HG03575 (cell line): Measurements from ENCODE around the gene SCP2.

Source experiments
- ATAC-seq: cut with Tn5 transposase; IDR thresholded peaks from one replicate; pipeline ENCODE4 v1.9.1; 2021; ENCODE audit not compliant: unreplicated experiment, insufficient number of reproducible peaks, low FRiP score; ENCODE audit errors: extremely low read depth

Gene SCP2

DNA sequence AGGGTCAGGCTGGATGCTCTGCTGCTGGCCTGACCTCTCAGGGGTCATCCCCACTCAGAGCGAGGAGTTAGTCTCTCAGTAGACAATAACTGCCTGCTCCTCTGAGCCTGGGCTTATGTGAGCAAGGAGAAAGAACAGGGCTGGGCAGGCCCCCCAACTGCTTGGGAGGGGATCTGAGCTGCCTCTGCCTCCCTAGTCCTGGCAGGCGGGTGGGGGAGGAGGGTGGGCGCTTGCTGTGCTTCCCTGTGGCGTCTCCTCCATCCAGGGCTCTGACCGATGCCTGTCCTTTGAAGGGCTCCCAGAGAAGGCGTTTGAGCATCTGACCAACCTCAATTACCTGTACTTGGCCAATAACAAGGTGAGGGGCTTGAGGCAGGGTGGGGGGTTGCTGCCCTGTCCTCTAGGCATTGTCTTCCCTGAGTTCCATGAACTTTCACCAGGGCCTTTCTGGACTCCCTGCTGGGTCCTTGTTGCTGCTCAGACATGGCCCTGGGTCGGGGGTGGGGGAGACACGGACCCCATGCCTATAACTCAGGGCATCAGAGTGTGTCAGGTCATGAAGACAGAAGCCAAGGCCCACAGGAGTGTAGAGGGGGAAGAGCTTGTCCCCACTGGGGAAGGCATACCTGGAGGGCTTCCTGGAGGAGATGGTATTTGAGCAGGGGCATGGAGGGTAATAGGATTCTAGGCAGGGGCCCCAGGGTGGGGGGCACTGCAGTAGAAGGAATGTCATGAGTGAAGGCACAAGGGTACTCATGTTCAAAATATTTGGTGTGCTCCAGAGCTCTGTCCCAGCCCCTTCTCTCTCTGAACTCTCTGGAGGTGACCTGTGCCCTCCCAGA lies 147.5 kb downstream of the SCP2 start:
- ATAC-seq, result no peak

DNA sequence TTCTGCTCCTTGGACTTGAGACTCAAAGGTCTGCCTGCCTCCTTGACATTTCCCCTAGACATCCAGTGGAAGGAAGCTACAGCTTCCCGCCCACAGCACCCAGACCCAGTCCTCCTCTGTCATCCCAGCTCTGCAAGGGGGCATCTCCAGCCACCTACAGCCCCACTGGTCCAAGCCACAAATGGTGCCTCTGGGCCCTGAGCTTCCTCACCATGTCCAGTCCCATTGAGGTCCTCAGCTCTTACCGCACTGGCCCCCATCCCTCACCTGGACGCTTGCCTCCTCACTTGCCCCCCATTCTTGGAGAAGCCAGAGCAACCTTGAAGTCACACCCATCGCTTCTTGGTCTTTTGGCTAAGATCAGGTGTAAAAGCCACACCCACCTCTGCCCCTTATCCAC lies 148.1 kb downstream of the SCP2 start:
- ATAC-seq, result no peak

DNA sequence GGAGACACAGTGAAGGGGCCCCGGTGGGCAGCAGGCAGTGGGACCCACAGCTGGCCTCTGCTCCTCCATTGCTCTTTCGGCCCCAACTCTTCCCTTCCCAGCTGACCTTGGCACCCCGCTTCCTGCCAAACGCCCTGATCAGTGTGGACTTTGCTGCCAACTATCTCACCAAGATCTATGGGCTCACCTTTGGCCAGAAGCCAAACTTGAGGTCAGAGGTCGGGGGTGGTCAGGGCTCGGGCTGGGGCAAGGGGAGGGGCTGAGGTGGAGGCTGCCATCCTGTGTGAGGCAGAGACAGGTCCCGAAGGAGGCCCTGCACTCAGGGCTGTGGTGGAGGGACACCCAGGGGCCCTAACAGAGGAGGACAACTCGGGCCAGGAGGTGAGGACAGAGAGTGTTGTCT lies 148.7 kb downstream of the SCP2 start:
- ATAC-seq, result no peak

DNA sequence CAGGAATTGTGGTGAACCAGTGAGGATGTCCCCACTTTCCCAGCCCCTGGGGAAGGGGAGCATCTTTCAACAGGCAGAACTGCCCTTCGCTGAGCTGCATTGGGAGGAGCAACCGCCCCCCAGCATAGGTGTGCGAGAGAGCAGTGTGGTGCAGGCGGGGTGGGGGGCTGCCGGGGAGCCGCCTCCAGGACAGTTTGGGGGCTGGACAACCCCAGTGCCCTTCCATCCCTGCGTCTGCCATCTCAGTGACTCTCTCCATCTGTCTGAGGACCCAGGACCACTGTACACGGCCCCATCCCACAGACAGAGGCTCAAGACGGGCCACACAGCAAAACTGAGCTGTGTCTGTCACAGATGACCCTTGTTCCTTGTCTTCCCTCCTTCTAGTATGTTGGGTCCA lies 149.1 kb downstream of the SCP2 start:
- no peak for ATAC-seq

DNA sequence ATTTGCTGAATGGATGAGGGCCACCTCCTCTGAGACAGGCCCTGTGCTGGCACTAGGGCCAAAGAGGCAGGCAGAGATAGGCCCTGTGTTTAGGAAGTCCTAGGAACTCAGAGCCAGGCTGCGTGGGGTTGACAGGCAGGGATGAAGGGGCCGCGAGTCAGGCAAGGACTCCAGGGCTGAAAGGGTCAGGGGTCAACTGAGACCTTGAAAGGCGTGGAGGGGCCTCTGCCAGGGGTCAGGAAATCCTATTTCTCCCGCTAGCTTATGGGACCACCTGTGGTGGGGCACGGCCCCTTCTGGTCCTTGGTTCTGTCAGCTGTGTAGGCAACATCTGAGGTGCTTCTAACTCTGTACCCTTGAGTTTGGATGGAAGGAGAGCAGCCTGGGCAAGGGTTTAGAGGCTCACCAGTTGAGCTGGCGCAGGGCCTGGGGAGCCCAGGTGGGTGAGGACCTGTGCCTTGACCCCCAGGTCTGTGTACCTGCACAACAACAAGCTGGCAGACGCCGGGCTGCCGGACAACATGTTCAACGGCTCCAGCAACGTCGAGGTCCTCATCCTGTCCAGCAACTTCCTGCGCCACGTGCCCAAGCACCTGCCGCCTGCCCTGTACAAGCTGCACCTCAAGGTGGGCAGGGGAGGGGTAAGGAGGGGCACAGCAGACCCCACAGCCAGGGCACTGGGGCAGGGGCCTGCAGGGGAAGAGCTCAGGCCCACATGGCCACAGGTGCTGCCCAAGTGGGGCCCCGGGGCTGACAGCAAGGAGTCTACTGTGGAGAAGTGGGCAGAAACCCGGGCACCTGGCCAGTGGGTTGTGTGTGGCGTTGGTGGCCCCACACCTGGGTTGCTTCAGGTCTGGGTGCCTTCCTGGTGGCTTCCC lies 149.9 kb downstream of the SCP2 start:
- no peak for ATAC-seq

DNA sequence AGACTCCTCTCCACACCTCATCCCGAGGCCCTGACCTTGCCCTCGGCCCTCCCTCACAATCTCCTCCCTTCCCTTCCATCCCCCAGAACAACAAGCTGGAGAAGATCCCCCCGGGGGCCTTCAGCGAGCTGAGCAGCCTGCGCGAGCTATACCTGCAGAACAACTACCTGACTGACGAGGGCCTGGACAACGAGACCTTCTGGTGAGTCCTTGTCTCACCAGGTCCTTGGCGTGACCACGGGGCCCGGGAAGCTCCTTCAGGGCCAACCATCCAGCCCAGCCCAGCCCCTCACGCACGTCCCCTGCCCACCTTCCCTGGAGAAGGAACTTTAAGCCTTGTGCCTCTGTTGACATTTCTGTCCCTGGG lies 150.5 kb downstream of the SCP2 start:
- no peak for ATAC-seq

DNA sequence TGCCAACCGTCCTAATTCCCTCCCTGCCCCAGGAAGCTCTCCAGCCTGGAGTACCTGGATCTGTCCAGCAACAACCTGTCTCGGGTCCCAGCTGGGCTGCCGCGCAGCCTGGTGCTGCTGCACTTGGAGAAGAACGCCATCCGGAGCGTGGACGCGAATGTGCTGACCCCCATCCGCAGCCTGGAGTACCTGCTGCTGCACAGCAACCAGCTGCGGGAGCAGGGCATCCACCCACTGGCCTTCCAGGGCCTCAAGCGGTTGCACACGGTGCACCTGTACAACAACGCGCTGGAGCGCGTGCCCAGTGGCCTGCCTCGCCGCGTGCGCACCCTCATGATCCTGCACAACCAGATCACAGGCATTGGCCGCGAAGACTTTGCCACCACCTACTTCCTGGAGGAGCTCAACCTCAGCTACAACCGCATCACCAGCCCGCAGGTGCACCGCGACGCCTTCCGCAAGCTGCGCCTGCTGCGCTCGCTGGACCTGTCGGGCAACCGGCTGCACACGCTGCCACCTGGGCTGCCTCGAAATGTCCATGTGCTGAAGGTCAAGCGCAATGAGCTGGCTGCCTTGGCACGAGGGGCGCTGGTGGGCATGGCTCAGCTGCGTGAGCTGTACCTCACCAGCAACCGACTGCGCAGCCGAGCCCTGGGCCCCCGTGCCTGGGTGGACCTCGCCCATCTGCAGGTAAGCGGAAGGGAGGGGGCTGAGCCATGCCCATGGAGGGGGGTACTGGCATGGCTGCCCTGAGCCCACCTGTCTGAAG lies 151.4 kb downstream of the SCP2 start:
- no peak for ATAC-seq

DNA sequence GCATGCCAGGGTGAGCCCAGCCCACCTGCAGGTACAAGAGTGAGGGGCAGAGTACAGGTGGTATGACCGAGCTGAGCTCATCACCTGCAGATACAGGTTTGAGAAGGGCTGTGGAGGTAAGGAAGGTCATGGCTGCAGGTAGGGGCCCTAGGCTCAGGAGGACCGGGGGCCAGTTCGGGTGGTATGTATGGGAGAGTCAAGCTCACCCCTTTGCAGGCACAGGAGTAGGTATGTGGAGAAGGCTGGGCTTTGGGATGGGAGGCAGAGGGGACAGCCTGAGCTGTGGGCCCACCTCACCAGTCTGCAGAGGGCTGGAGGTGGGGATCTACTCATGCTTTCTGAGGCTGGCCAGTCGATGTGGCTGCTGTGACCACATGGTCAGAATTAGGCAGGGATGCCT lies 152.2 kb downstream of the SCP2 start:
- no peak for ATAC-seq

DNA sequence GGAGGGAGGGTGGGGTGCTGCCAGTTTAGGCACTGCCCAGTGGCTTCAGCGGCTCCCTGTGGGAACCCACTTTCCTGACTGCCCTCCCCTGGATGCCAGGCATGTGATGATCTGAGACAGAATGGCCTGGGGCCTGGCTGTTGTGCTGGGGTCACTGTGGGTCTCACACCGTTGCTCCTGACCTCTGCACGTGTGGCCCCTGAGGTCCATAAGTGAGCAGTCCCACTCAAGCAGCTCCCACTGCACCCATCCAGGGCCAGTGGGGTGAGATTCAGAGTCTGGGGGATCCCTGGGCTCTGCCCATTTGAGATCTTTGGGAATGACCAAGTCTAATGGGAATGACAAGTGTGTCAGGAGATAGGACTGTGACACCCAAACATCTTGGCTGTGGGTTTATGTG lies 153.0 kb downstream of the SCP2 start:
- ATAC-seq, result no peak

DNA sequence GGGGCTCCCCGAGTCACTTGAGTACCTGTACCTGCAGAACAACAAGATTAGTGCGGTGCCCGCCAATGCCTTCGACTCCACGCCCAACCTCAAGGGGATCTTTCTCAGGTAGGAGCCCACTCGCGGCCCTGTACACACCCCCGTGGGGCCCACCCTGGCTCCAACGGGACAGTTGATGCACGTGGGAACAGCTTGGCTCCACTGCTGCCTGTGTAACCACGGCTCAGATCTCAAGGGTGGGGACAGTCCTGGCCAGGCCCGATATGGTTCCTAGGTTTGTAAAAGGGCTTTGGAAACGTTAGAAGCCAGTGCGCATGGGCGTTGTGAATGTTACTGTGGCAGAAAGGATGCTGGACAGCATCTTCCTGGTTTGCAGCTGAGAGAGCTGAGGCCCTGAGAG lies 153.7 kb downstream of the SCP2 start:
- ATAC-seq, result no peak

DNA sequence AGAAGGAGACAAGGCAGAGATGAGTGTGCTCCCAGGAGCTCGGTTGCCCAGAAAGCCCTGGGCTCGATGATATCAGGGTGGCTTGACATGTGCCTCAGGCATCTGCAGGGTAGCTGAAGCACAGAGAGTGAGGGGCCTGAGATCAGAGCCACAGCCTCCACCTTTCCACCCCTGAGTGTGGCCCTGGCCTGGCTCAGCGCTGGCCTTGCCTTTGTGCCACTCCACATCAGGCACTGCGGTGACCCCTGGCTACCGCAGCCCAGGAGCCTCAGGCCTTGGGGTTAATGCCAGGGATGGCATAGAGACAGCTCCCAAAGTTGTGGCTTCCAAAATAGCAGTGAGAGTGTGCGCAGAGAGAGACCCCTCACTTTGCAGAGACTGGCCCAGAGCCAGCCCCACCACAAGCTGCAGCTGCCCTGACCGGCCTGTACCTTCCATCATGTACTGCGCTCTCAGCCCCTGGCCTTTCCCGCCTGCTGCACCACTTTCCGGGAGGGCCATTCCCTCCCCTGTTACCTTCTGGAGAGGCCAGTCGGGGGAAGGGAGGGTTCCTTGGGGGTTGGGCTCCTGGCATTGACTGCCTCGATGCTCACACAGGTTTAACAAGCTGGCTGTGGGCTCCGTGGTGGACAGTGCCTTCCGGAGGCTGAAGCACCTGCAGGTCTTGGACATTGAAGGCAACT lies 154.4 kb downstream of the SCP2 start:
- no peak for ATAC-seq

DNA sequence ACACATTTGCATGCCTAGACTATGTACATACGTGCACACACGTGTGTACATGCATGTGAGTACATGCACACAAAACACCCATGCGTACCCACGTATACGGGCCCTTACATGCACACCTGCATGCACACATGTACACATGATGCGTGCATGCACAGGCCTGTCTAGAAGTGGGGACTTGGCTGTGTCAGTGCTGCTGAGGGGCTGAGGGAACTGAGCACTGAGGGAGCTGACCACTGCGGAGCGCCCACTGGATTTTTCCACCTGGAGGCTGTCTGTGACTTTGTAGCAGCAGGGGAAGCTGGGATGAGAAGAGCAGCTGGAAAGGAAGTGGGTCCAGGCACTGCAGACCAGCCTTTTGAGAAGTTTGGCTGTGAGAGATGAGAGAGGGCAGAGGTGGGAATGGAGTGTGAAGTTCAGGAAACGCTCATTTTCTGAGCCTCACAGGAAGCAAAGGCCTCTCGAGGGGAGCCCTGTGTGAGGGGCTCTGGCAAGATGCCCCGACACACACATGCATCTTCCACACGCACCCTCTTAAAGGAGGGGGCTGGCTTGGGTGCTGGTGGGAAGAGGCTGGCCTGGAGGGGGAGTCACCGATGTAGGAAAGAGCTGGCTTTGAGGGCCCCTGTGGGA lies 155.9 kb downstream of the SCP2 start:
- no peak for ATAC-seq

DNA sequence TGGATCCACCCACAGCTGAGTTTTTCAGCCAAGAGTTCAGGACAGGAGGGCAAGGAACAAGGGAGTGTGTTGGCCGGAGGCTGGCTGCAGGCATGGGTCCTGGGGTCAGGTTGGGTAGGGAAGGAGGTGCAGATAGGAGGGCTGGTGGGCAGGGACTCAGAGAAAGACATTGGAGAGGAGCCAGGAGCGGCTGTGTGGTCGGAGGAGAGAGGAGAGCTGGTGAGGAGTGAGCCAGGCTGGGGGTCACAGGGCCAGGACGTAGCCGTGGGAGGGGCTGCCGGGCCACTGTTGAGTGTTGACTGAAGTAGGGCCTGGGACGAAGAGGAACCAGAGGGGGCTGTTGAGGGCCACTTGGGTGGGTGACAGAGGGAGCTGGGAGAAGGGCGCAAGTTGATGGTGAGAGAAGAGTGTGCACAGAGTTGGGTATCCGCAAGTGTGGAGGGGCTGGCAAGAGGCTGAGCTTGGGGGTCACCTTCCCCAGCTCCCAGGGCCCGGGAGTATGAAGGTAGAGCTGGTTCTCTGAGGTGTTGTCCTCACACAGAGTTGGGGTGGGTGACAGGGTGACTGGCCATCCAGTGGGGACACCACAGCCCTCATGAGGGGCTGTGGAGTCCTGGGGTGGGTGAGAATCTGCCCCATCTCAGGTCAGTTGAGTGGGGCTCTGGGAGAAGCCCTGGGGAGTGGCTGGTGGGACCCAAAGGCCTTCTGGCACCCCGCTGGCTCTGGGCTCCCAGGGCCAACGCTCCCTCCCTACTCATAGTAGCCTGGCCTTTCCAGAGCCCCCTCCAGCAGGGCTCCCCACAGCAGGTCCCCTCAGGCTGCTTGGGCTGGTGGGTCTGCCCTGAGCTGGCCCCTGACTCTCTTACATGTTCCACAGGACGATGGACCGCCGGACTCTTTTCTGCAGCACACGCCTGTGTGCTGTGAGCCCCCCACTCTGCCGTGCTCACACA lies 156.8 kb downstream of the SCP2 start:
- ATAC-seq, result no peak

DNA sequence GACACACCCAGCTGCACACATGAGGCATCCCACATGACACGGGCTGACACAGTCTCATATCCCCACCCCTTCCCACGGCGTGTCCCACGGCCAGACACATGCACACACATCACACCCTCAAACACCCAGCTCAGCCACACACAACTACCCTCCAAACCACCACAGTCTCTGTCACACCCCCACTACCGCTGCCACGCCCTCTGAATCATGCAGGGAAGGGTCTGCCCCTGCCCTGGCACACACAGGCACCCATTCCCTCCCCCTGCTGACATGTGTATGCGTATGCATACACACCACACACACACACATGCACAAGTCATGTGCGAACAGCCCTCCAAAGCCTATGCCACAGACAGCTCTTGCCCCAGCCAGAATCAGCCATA lies 157.5 kb downstream of the SCP2 start:
- ATAC-seq, result no peak

DNA sequence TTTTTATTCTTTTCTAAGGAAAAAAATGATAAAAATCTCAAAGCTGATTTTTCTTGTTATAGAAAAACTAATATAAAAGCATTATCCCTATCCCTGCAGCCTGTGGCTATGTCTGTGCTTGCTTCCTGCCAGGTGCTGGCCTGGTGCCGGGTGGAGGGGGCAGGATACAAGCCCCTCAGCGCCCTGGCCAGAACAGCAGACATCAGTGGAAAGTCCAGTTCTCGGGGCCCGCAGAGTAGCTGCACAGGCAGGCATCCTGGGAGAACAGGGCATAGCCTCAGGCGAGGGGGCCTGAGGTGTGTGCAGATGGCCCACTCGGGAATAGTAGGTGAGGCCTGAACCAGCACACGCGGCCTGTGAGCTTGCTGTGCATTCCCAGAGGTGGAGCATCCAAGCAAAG lies 158.3 kb downstream of the SCP2 start:
- ATAC-seq, result no peak

DNA sequence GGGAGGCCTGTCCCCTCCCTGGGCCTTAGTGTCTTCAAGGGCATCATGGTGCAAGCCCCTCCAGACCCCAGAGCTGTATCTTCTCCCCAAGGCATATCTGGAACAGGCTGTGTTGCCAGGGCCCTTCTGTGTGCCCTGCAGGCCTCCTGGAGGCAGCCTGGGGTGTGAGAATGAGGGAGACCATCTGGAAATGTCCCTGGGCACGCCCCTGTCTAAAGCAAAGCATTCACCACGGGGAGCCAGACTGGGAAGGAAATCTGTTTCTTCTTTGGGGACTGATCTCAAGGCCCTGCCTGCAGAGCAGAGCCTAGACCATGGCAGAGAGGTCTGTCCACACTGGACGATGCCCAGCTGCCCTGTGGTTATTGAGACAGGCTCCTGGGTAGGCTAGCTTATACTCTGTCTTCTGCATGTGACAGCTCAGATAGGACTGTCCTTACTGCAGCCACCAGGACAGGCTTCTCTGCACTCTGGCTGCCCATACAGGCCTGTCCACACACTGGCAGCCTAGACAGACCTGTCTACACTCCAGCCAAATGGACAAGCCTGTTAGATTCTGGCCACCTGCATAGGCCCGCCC lies 159.5 kb downstream of the SCP2 start:
- ATAC-seq, result no peak
